Measurements from ENCODE around the gene MIER3. TPM values are rescaled to one million over a fixed set of nuclear protein-coding genes. Genes with fewer than 3 reads are reported as not detected.

MIER3 gene
- polyA plus RNA-seq, 1 of the 3 experiments (the other 2 are of a cell fraction): 3.8 TPM

DNA sequence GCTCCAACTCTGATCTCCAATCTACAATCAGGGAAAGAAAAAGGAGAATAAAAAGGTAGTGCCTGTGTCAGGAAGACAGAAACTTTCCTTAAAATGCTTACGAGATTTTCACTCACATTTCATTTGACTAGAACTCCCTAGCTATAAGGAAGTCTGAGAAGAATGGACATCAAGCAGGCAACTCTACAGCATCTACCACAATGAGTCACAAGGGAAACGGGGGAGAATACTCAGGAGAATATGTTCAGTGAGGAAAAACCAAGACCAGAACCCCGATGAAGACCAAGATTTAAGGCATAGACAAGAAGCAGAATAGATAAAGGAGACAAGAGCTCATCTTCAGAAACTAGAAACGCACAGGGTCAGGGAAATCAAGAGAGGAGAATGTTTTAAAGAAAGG lies 51.5 kb downstream of the MIER3 start:
- Histone ChIP-seq H4K20me1 (ENCODE audit: insufficient read depth) (no peaks in the 10 kb centered on the region), H3K9me2 (no peaks in the 10 kb centered on the region), H3K4me1 (ENCODE audit: control insufficient read depth in 1 of 2, insufficient read depth in 2 of 2, low read depth in 1 of 2, low read length in 1 of 2) (no peaks in the 10 kb centered on the region; a peak in 1 of 4 replicates), H3K27ac (ENCODE audit: low read depth in 2 of 2, low read length in 1 of 2) (no peak overlapping the region), H3K4me3 (ENCODE audit: low read depth in 2 of 2, low read length in 1 of 2) (no peak overlapping the region), H3K9me3 (no peaks in the 10 kb centered on the region), H3K9ac (no peak overlapping the region), H3F3A (replicated peaks; ENCODE audit: insufficient read depth) (no peaks in the 10 kb centered on the region), H3K36me3 (replicated peaks in 1 of 2; ENCODE audit: control insufficient read depth in 1 of 2, insufficient read depth in 2 of 2, low read length in 1 of 2) (peaks cover 9 to 14% of the 10 kb centered on the region in 2 experiments), H3K79me2 (ENCODE audit: insufficient read depth) (no peaks in the 10 kb centered on the region), H3K27me3 (ENCODE audit: insufficient read depth) (no peaks in the 10 kb centered on the region), H2AFZ (ENCODE audit: low read depth) (no peak overlapping the region), H3K4me2 (no peak overlapping the region)
- ChIA-PET POLR2A (no interaction called here), CTCF (interaction anchor here (0.6 to 2.1 kb wide), 13 partner anchors 11 to 636 kb away, joined by 3 to 6 read pairs (median 3); no protein-coding TSS in a partner anchor)
- TF ChIP-seq FOXJ3 (CRISPR knock-in tag; IDR thresholded peaks at IDR 0.05): no peak
- no peak for TF ChIP-seq POLR2AphosphoS5 (IDR thresholded peaks at IDR 0.05; ENCODE audit: low read depth, low read length)
- 70% methylated on average over 4 of the region's 4 CpGs for WGBS (ENCODE audit: low lambda C conversion rate)
- no peak for DNase-seq

DNA sequence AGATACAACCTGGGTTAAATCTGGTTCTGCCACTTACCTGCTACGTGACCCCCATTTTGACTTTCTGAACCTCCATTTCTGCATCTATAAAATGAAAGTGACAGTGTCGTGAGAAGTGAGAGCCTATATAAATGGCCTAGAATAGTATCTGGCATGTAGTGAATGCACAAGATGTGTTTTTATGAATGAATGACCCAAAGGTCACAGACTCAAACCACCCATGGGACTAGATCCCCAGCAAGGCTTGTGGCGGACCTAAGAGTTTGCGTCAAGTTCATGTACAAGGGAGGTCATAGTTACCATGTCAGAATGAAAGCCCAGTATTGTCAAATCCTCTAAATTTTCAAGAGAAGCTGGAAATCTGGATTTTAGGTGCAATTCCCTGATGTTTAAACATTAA lies 53.7 kb downstream of the MIER3 start:
- H3K4me3 ChIP-seq (ENCODE audit: low read depth in 2 of 2, low read length in 1 of 2): no peak overlapping the region
- H3K27ac ChIP-seq (ENCODE audit: low read depth in 2 of 2, low read length in 1 of 2): no peak overlapping the region
- DNase-seq: no peak
- no peak overlapping the region for H2AFZ ChIP-seq (ENCODE audit: low read depth)
- H3K9me2 ChIP-seq: no peaks in the 10 kb centered on the region
- no peak overlapping the region for H3K4me2 ChIP-seq
- H3K9me3 ChIP-seq: no peaks in the 10 kb centered on the region
- CTCF ChIA-PET: interaction anchor here (1.2 to 1.9 kb wide), 3 partner anchors 60 to 628 kb away, joined by 3 to 6 read pairs (median 3); no protein-coding TSS in a partner anchor
- no peaks in the 10 kb centered on the region; a peak in 1 of 4 replicates for H3K4me1 ChIP-seq (ENCODE audit: control insufficient read depth in 1 of 2, insufficient read depth in 2 of 2, low read depth in 1 of 2, low read length in 1 of 2)
- 98% methylated on average over 4 of the region's 4 CpGs for WGBS (ENCODE audit: low lambda C conversion rate)
- no peaks in the 10 kb centered on the region for H3K27me3 ChIP-seq (ENCODE audit: insufficient read depth)
- H4K20me1 ChIP-seq (ENCODE audit: insufficient read depth): no peaks in the 10 kb centered on the region
- no peak overlapping the region for H3K9ac ChIP-seq
- peaks cover 5% of the 10 kb centered on the region for H3F3A ChIP-seq (replicated peaks; ENCODE audit: insufficient read depth)
- H3K79me2 ChIP-seq (ENCODE audit: insufficient read depth): no peaks in the 10 kb centered on the region
- TF ChIP-seq CHD2 (IDR thresholded peaks at IDR 0.05; ENCODE audit: low read length, partially characterized antibody) (no peak), RXRA (IDR thresholded peaks at IDR 0.05; ENCODE audit: borderline replicate concordance, low read depth) (no peak), POLR2AphosphoS5 (IDR thresholded peaks at IDR 0.05; ENCODE audit: low read depth, low read length) (no peak), FOSL2 (IDR thresholded peaks at IDR 0.05; ENCODE audit: borderline replicate concordance, low read depth) (no peak), EP300 (IDR thresholded peaks at IDR 0.05; ENCODE audit: borderline replicate concordance in 1 of 2, low read depth in 1 of 2, low read length in 1 of 2) (no peak), MEF2A (IDR thresholded peaks at IDR 0.05; ENCODE audit: borderline replicate concordance, low read depth) (no peak), GABPA (IDR thresholded peaks at IDR 0.05; ENCODE audit: low read depth) (no peak), MXI1 (IDR thresholded peaks at IDR 0.05; ENCODE audit: low read depth, low read length) (no peak), FOXM1 (IDR thresholded peaks at IDR 0.05; ENCODE audit: low read depth) (no peak), TAF1 (IDR thresholded peaks at IDR 0.05; ENCODE audit: borderline replicate concordance, low read depth, low read length) (no peak), TEAD4 (IDR thresholded peaks at IDR 0.05; ENCODE audit: borderline replicate concordance, insufficient read depth) (no peak), GATA2 (CRISPR knock-in tag; IDR thresholded peaks at IDR 0.05) (no peak), SIN3A (IDR thresholded peaks at IDR 0.05; ENCODE audit: borderline replicate concordance, low read depth, low read length) (no peak), RCOR1 (IDR thresholded peaks at IDR 0.05; ENCODE audit: low read length) (no peak), EZH2phosphoT487 (IDR thresholded peaks at IDR 0.05; ENCODE audit: borderline replicate concordance, low read depth) (no peak), RFX5 (IDR thresholded peaks at IDR 0.05; ENCODE audit: low read length) (no peak)
- TF ChIP-seq, protein P1, sequence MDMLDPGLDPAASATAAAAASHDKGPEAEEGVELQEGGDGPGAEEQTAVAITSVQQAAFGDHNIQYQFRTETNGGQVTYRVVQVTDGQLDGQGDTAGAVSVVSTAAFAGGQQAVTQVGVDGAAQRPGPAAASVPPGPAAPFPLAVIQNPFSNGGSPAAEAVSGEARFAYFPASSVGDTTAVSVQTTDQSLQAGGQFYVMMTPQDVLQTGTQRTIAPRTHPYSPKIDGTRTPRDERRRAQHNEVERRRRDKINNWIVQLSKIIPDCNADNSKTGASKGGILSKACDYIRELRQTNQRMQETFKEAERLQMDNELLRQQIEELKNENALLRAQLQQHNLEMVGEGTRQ (IDR thresholded peaks at IDR 0.05; ENCODE audit: borderline replicate concordance, low read depth, low read length): no peak
- TF ChIP-seq, protein P2, sequence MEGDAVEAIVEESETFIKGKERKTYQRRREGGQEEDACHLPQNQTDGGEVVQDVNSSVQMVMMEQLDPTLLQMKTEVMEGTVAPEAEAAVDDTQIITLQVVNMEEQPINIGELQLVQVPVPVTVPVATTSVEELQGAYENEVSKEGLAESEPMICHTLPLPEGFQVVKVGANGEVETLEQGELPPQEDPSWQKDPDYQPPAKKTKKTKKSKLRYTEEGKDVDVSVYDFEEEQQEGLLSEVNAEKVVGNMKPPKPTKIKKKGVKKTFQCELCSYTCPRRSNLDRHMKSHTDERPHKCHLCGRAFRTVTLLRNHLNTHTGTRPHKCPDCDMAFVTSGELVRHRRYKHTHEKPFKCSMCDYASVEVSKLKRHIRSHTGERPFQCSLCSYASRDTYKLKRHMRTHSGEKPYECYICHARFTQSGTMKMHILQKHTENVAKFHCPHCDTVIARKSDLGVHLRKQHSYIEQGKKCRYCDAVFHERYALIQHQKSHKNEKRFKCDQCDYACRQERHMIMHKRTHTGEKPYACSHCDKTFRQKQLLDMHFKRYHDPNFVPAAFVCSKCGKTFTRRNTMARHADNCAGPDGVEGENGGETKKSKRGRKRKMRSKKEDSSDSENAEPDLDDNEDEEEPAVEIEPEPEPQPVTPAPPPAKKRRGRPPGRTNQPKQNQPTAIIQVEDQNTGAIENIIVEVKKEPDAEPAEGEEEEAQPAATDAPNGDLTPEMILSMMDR (IDR thresholded peaks at IDR 0.05): no peak
- TF ChIP-seq, protein P3, sequence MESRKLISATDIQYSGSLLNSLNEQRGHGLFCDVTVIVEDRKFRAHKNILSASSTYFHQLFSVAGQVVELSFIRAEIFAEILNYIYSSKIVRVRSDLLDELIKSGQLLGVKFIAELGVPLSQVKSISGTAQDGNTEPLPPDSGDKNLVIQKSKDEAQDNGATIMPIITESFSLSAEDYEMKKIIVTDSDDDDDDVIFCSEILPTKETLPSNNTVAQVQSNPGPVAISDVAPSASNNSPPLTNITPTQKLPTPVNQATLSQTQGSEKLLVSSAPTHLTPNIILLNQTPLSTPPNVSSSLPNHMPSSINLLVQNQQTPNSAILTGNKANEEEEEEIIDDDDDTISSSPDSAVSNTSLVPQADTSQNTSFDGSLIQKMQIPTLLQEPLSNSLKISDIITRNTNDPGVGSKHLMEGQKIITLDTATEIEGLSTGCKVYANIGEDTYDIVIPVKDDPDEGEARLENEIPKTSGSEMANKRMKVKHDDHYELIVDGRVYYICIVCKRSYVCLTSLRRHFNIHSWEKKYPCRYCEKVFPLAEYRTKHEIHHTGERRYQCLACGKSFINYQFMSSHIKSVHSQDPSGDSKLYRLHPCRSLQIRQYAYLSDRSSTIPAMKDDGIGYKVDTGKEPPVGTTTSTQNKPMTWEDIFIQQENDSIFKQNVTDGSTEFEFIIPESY (IDR thresholded peaks at IDR 0.05; ENCODE audit: borderline replicate concordance, low read depth): no peak
- H3K36me3 ChIP-seq (replicated peaks in 1 of 2; ENCODE audit: control insufficient read depth in 1 of 2, insufficient read depth in 2 of 2, low read length in 1 of 2): peaks cover 24 to 36% of the 10 kb centered on the region in 2 experiments
- POLR2A ChIA-PET: interaction anchor here (0.6 kb wide), 2 partner anchors 53 to 250 kb away, joined by 3 to 4 read pairs; no protein-coding TSS in a partner anchor
